Stimulated activated naive CD8-positive, alpha-beta T cell treated with anti-CD3 and anti-CD28 coated beads, Interleukin-15, Interleukin-2, amounts not matched to agents 100 ng/mL and 50 ng/mL, for 24 hours (primary cell): ENCODE results near the gene SFN.

Experiments used
- H3K27ac Mint-ChIP-seq: one replicate; pipeline ENCODE4 v1.8.0; 2021; ENCODE audit warnings: mild to moderate bottlenecking, mixed read lengths
- H3K27me3 Mint-ChIP-seq: one replicate; pipeline ENCODE4 v1.8.0; 2021; ENCODE audit warnings: mixed read lengths
- H3K36me3 Mint-ChIP-seq: one replicate; pipeline ENCODE4 v1.8.0; 2021; ENCODE audit warnings: low read depth, mixed read lengths
- H3K4me1 Mint-ChIP-seq: one replicate; pipeline ENCODE4 v1.8.0; 2021; ENCODE audit warnings: low read depth, mixed read lengths
- H3K4me3 Mint-ChIP-seq: one replicate; pipeline ENCODE4 v1.8.0; 2021; ENCODE audit warnings: mild to moderate bottlenecking, mixed read lengths
- H3K9me3 Mint-ChIP-seq: one replicate; pipeline ENCODE4 v1.8.0; 2021; ENCODE audit warnings: mixed read lengths

The SFN gene

DNA sequence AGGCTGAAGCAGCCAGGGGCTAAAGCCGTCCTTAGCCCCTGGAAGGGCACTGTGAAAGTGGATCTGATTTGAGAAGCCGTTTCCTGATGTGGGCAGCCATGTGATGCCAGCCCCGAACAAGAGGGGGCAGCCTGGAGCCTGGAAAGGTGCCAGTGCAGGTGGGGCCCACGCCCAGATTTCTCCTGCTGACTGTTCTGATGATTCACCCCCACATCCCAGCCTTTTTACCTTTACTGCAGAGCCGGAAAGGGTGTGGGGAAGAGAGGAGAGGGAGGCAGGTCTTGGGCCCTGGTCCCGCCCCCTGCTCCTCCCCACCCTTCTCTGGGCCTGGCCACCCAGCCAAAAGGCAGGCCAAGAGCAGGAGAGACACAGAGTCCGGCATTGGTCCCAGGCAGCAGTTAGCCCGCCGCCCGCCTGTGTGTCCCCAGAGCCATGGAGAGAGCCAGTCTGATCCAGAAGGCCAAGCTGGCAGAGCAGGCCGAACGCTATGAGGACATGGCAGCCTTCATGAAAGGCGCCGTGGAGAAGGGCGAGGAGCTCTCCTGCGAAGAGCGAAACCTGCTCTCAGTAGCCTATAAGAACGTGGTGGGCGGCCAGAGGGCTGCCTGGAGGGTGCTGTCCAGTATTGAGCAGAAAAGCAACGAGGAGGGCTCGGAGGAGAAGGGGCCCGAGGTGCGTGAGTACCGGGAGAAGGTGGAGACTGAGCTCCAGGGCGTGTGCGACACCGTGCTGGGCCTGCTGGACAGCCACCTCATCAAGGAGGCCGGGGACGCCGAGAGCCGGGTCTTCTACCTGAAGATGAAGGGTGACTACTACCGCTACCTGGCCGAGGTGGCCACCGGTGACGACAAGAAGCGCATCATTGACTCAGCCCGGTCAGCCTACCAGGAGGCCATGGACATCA lies at the start of gene SFN:
Gene SFN (plus strand): TSS at position 369 of the 904 bp plus-strand sequence. CDS start 64 bp downstream, at position 433.
- no peaks in the 10 kb centered on the region for H3K27me3 Mint-ChIP-seq
- peak within 1 kb of the TSS; percentile 58 for H3K27ac Mint-ChIP-seq

GRCh38 chr1:26814377-26814776 lies 48.6 kb upstream of the SFN start:
- peaks cover 19% of the 10 kb centered on the region for H3K4me1 Mint-ChIP-seq

More for the DNA sequence above, at the start of gene SFN:
- H3K4me1 Mint-ChIP-seq: peaks cover 23% of the 10 kb centered on the region
- no peaks in the 10 kb centered on the region for H3K9me3 Mint-ChIP-seq
- peak within 1 kb of the TSS; percentile 84 for H3K4me3 Mint-ChIP-seq
- H3K36me3 Mint-ChIP-seq: no peaks in the 10 kb centered on the region

DNA sequence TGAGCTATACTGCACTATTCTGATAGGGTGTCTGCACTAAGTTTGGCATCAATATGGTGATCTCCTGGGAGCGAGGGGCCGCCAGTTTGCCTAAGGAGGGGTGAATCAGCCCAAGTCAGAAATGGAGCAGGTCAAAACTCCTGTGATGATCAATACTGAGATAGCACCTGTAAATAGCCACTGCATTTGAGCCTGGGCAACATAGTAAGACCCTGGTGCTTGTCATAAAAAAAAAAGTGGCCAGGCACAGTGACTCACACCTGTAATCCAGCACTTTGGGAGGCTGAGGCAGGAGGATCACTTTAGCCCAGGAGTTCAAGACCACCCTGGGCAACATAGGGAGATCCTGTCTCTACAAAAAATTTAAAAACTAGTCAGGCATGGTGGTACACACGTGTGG lies 48.1 kb upstream of the SFN start:
- H3K9me3 Mint-ChIP-seq: no peaks in the 10 kb centered on the region
- no peak overlapping the region for H3K27ac Mint-ChIP-seq
- H3K27me3 Mint-ChIP-seq: no peaks in the 10 kb centered on the region
- H3K4me3 Mint-ChIP-seq: no peak overlapping the region
- H3K4me1 Mint-ChIP-seq: peaks cover 19% of the 10 kb centered on the region
- H3K36me3 Mint-ChIP-seq: no peaks in the 10 kb centered on the region

More at GRCh38 chr1:26814377-26814776, 48.6 kb upstream of the SFN start:
- Mint-ChIP-seq H3K36me3 (no peaks in the 10 kb centered on the region), H3K4me3 (no peak overlapping the region), H3K27me3 (no peaks in the 10 kb centered on the region), H3K27ac (no peak overlapping the region), H3K9me3 (no peaks in the 10 kb centered on the region)

- no peaks in the 10 kb centered on the region for H3K36me3 Mint-ChIP-seq
- H3K27ac Mint-ChIP-seq: peak overlapping the region; percentile 26
- no peaks in the 10 kb centered on the region for H3K27me3 Mint-ChIP-seq
- peaks cover 29% of the 10 kb centered on the region for H3K4me1 Mint-ChIP-seq
- H3K9me3 Mint-ChIP-seq: no peaks in the 10 kb centered on the region
- H3K4me3 Mint-ChIP-seq: no peak overlapping the region
Observed at GRCh38 chr1:26820784-26821269, 42.1 kb upstream of the SFN start.

DNA sequence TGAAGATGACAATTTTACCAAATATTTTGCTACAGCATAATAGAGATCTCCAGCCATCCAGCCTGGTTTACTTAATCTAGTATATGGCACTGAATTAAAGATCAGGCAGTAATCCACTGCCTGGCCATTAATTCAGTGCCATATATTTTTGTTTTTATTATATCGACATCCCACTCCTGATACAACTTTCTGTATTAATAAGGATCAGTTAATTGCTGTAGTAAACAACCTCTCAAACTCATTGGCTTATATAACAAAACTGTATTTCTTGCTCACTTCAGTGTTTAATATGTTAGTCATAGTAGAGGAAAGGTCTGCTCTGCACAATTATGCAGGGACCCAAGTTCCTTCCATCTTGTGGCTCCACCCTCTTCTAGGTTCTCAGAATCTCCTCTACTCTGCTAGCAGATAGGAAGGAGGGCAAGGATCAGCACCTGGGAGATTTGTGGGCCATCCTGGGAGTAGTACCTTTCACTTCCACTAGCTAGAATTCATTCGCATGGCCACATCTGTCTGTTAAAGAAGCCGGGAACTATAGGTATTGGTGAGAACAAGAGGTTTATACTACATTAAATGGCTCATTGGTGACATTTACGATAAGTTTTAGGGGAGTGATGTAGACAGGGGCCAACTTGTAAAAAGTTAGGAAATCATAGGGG lies 40.1 kb upstream of the SFN start:
- Mint-ChIP-seq H3K4me1 (peaks cover 40% of the 10 kb centered on the region), H3K27ac (no peak overlapping the region), H3K4me3 (no peak overlapping the region)

DNA sequence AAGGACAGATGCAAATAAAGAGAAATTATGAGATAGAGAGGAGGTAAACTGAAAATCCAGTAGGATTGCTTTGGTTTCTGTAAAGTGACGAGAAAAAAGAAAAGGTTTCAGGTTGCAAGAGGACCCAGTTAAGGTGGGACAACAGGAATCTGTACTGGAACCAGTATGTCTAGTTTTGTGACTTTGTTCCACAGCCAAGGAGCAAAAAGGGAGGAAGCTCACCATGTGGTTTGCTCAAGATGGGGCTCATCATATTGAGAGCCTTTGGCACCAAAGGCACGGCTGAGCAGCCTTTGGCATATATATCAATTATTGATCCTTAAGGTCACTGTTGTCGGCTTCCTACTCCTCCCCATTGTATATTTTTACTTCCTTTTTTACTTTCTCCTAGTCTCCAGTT lies 38.2 kb upstream of the SFN start:
- Mint-ChIP-seq H3K36me3 (peaks cover 19% of the 10 kb centered on the region), H3K27me3 (no peaks in the 10 kb centered on the region), H3K27ac (no peak overlapping the region), H3K4me1 (peaks cover 59% of the 10 kb centered on the region), H3K4me3 (no peak overlapping the region), H3K9me3 (no peaks in the 10 kb centered on the region)

More for the DNA sequence above, 40.1 kb upstream of the SFN start:
- Mint-ChIP-seq H3K9me3 (no peaks in the 10 kb centered on the region), H3K27me3 (no peaks in the 10 kb centered on the region), H3K36me3 (peaks cover 6% of the 10 kb centered on the region)

DNA sequence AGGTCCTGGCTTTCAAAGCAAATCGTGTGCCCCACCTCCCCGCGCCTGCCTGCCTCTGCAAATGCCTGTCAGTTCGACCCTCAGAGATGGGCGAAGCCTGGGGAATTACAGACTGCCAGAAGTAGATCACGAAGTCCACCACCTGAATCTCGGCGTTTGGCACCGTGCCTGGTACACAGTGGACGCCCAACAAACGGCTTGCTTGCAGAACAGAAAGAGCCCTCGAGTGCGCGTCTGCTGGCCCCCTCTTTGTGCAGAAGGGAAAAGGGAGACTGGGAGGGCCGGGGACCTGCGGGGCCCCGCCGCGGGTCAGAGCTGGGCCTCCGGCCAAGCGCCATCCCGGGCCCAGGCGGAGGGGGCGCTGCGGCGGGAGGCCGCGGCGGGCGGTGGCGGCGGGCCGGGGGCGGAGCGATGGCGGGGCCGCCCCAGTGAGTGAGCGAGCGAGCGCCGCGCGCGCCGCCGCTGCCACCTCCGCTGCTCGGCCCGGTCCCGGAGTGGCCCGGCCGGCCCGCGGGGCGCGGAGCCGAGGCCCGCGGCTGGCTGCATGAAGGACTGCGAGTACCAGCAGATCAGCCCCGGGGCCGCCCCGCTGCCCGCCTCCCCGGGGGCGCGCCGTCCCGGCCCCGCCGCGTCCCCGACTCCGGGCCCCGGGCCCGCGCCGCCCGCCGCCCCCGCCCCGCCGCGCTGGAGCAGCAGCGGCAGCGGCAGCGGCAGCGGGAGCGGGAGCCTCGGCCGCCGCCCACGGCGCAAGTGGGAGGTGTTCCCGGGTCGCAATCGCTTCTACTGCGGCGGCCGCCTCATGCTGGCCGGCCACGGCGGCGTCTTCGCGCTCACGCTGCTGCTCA lies 36.5 kb upstream of the SFN start, which contains the start of gene ZDHHC18:
Gene ZDHHC18 (plus strand): TSS at position 428 of the 845 bp plus-strand sequence. CDS start 117 bp downstream, at position 545.
- Mint-ChIP-seq H3K27me3 (no peaks in the 10 kb centered on the region), H3K4me3 (peak within 1 kb of the TSS; percentile 94), H3K36me3 (peaks cover 30% of the 10 kb centered on the region), H3K27ac (peak within 1 kb of the TSS; percentile 98), H3K4me1 (peaks cover 60% of the 10 kb centered on the region), H3K9me3 (no peaks in the 10 kb centered on the region)

GRCh38 chr1:26827106-26827604 lies 35.8 kb upstream of the SFN start:
- peaks cover 30% of the 10 kb centered on the region for H3K36me3 Mint-ChIP-seq
- peak overlapping the region; percentile 94 for H3K4me3 Mint-ChIP-seq
- no peaks in the 10 kb centered on the region for H3K27me3 Mint-ChIP-seq
- peaks cover 67% of the 10 kb centered on the region for H3K4me1 Mint-ChIP-seq
- H3K27ac Mint-ChIP-seq: peak overlapping the region; percentile 98
- no peaks in the 10 kb centered on the region for H3K9me3 Mint-ChIP-seq

- Mint-ChIP-seq H3K27me3 (no peaks in the 10 kb centered on the region), H3K4me1 (peaks cover 72% of the 10 kb centered on the region), H3K36me3 (peaks cover 35% of the 10 kb centered on the region), H3K9me3 (no peaks in the 10 kb centered on the region), H3K4me3 (peak overlapping the region; percentile 94), H3K27ac (peak overlapping the region; percentile 98)
Observed at GRCh38 chr1:26827663-26828062, 35.3 kb upstream of the SFN start.

- peaks cover 75% of the 10 kb centered on the region for H3K4me1 Mint-ChIP-seq
- peaks cover 44% of the 10 kb centered on the region for H3K36me3 Mint-ChIP-seq
- H3K9me3 Mint-ChIP-seq: no peaks in the 10 kb centered on the region
- H3K4me3 Mint-ChIP-seq: peak overlapping the region; percentile 94
- H3K27ac Mint-ChIP-seq: peak overlapping the region; percentile 98
- no peaks in the 10 kb centered on the region for H3K27me3 Mint-ChIP-seq
Observed at GRCh38 chr1:26828411-26828991, 34.4 kb upstream of the SFN start.

- H3K27ac Mint-ChIP-seq: peak overlapping the region; percentile 84
- H3K27me3 Mint-ChIP-seq: no peaks in the 10 kb centered on the region
- H3K9me3 Mint-ChIP-seq: no peaks in the 10 kb centered on the region
- H3K4me3 Mint-ChIP-seq: peak overlapping the region; percentile 94
- H3K4me1 Mint-ChIP-seq: peaks cover 84% of the 10 kb centered on the region
- peaks cover 51% of the 10 kb centered on the region for H3K36me3 Mint-ChIP-seq
Observed at GRCh38 chr1:26829184-26829911, 33.6 kb upstream of the SFN start.

- peaks cover 80% of the 10 kb centered on the region for H3K4me1 Mint-ChIP-seq
- no peaks in the 10 kb centered on the region for H3K9me3 Mint-ChIP-seq
- H3K27ac Mint-ChIP-seq: peak overlapping the region; percentile 27
- H3K36me3 Mint-ChIP-seq: peaks cover 62% of the 10 kb centered on the region
- H3K27me3 Mint-ChIP-seq: no peaks in the 10 kb centered on the region
- no peak overlapping the region for H3K4me3 Mint-ChIP-seq
Observed at GRCh38 chr1:26831059-26831458, 31.9 kb upstream of the SFN start.

DNA sequence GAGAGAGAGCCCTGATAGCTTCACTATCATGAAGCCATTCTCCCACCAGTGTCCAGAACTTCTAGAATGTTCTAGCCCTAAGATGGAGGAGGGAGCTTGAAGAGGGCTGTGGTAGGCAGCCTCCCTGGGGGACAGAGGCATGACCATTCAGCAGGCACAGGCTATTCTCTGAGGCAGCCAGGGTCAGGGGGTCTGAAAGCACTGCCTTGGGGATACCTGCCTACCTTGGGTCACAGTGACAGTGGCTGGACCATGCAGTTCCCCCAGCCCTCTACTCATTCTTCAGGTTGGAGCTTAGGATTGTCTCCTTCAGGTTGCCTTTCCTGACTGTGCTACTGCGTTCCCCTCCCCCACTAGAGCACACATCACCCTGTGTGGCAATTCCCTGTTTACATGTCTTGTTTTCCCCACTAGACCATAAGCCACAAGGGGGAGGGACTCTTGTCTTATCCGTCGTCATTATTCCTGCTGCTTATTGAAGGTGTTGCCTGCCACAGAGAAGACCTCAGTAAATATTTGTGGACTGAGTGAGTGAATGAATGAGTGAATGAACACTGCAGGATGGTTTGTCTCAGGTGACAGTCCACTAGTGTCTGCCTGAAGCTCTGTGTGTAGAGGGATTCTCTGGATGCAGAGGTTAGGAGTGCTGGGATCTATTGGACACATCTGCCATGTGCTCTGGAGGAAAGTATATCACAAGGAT lies 31.3 kb upstream of the SFN start:
- no peaks in the 10 kb centered on the region for H3K27me3 Mint-ChIP-seq
- H3K4me1 Mint-ChIP-seq: peaks cover 78% of the 10 kb centered on the region
- no peaks in the 10 kb centered on the region for H3K9me3 Mint-ChIP-seq
- H3K36me3 Mint-ChIP-seq: peaks cover 67% of the 10 kb centered on the region
- H3K27ac Mint-ChIP-seq: peak overlapping the region; percentile 96
- H3K4me3 Mint-ChIP-seq: no peak overlapping the region
